ENCODE data around the gene EZH1. TPM values are rescaled to one million over a fixed set of nuclear protein-coding genes. Genes with fewer than 3 reads are reported as not detected.
"Not testable (repeated sequence)": the region's sequence is repeated elsewhere in the genome, so short reads cannot be mapped to it uniquely, and the experiment has no call there.

EZH1 gene
- total and polyA plus RNA-seq, 7 donors, result 5.3 to 68.1 (median 41.5) TPM

DNA sequence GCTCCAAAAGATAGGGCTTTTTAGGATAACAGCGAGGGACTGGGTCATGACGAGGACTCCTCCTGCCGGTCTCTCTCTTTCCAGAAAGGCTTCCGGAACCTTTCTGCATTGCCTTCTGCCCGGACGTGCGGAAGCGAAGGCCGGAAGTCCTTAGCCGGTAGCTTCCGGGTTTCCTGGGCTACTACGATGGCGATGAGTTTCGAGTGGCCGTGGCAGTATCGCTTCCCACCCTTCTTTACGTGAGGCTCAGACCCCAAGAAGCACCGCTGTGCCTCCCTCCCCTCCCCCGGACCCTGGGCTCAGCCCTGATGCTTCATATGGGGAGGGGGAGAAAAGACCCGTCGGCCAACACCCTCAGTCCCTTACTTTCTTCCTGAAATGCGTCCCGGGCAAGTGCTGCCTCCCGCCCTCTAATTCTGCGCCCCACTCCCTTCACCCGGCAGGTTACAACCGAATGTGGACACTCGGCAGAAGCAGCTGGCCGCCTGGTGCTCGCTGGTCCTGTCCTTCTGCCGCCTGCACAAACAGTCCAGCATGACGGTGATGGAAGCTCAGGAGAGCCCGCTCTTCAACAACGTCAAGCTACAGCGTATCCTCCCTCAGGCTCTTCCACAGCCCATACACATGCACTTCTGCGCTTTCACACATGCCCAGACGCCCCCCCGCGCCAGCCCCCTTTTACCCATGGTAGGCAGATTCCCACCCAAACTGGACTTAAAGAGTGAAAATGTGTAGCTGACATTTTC is 28.6 kb upstream of the EZH1 start, which contains the start of gene VPS25:
VPS25 (plus strand) TSS at position 160 of the 746 bp plus-strand sequence; CDS start at position 187, 27 bp downstream.
- intact Hi-C loops (cut with DNase I), result no loop called here
- peak; percentile 87 for DNase-seq
- Histone ChIP-seq H3K27me3 (no peaks in the 10 kb centered on the region), H3K4me1 (peaks cover 0 to 19% (median 14%) of the 10 kb centered on the region in 4 donors), H3K36me3 (peaks cover 0 to 37% (median 11%) of the 10 kb centered on the region in 4 donors), H3K4me3 (peak within 1 kb of the TSS; percentile 55 to 83 (median 68)), H3K27ac (peak within 1 kb of the TSS; percentile 74 to 87 (median 84)), H3K9me3 (no peaks in the 10 kb centered on the region)
- peak; percentile 68 to 88 (median 81) for TF ChIP-seq POLR2AphosphoS5 (IDR thresholded peaks at IDR 0.05)
- TF ChIP-seq POLR2A (IDR thresholded peaks at IDR 0.05), result peak; percentile 46 to 54
- TF ChIP-seq EP300 (IDR thresholded peaks at IDR 0.05), result no peak
- TF ChIP-seq, protein P1, sequence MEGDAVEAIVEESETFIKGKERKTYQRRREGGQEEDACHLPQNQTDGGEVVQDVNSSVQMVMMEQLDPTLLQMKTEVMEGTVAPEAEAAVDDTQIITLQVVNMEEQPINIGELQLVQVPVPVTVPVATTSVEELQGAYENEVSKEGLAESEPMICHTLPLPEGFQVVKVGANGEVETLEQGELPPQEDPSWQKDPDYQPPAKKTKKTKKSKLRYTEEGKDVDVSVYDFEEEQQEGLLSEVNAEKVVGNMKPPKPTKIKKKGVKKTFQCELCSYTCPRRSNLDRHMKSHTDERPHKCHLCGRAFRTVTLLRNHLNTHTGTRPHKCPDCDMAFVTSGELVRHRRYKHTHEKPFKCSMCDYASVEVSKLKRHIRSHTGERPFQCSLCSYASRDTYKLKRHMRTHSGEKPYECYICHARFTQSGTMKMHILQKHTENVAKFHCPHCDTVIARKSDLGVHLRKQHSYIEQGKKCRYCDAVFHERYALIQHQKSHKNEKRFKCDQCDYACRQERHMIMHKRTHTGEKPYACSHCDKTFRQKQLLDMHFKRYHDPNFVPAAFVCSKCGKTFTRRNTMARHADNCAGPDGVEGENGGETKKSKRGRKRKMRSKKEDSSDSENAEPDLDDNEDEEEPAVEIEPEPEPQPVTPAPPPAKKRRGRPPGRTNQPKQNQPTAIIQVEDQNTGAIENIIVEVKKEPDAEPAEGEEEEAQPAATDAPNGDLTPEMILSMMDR (IDR thresholded peaks at IDR 0.05), result no peak
- WGBS, 2 donors, result 1 to 3% methylated on average over 39 of the region's 39 CpGs

GRCh38 chr17:42772945-42773289 is 28.1 kb upstream of the EZH1 start:
- peaks cover 0 to 32% (median 8%) of the 10 kb centered on the region in 4 donors for H3K36me3 ChIP-seq
- DNase-seq, result no peak
- WGBS, 2 donors, result 4 to 5% methylated on average over 3 of the region's 3 CpGs
- H3K4me1 ChIP-seq, result peaks cover 0 to 19% (median 14%) of the 10 kb centered on the region in 4 donors
- peak overlapping the region; percentile 55 to 83 (median 68) for H3K4me3 ChIP-seq
- intact Hi-C loops (cut with DNase I), result no loop called here
- no peaks in the 10 kb centered on the region for H3K27me3 ChIP-seq
- peak overlapping the region; percentile 74 to 87 (median 84) for H3K27ac ChIP-seq
- H3K9me3 ChIP-seq, result no peaks in the 10 kb centered on the region
- TF ChIP-seq, protein P1 (IDR thresholded peaks at IDR 0.05), result no peak
- no peak for TF ChIP-seq POLR2AphosphoS5 (IDR thresholded peaks at IDR 0.05)

DNA sequence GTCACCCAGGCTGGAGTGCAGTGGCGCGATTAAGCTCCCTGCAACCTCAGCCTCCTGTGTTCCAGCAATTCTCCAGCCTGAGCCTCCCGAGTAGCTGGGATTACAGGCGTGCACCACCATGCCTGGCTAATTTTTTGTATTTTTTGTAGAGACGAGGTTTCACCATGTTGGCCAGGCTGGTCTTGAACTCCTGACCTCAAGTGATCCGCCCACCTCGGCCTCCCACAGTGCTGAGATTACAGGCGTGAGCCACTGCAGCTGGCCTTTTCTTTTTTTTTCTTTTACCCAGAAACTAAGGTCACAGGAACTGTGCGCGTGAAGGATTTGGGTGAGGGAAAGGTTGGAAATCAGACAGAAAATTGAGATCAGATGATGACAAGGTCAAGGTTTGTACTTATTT is 25.1 kb upstream of the EZH1 start:
- intact Hi-C loops (cut with DNase I); H3K27ac ChIP-seq; H3K9me3 ChIP-seq; H3K36me3 ChIP-seq; DNase-seq; H3K4me3 ChIP-seq; H3K27me3 ChIP-seq: not testable (repeated sequence)
- peaks cover 0 to 19% (median 14%) of the 10 kb centered on the region in 4 donors for H3K4me1 ChIP-seq
- 81 to 85% methylated on average over 10 of the region's 10 CpGs for WGBS, 2 donors

DNA sequence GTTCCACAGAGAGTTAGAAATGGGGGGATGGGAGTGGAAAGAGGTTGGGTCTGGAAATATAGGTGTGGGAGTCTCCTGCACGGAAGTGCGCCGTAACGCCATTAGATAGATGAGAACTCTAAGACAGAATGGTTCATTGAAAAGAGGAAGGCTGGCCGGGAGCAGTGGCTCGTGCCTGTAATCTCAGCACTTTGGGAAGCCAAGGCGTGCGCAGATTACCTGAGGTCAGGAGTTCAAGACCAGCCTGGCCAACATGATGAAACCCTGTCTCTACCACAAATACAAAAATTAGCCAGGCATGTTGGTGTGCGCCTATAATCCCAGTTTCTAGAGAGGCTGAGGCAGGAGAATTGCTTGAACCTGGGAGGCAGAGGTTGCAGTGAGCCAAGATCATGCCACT is 23.2 kb upstream of the EZH1 start:
- DNase-seq; H3K9me3 ChIP-seq; H3K4me3 ChIP-seq; H3K4me1 ChIP-seq; intact Hi-C loops (cut with DNase I); H3K27me3 ChIP-seq; H3K36me3 ChIP-seq; H3K27ac ChIP-seq: not testable (repeated sequence)
- WGBS, 2 donors, result 79% methylated on average over 9 of the region's 9 CpGs

- no peak for DNase-seq
- H3K27me3 ChIP-seq, result peaks cover 0 to 12% (median 3%) of the 10 kb centered on the region in 3 donors
- no peak overlapping the region for H3K27ac ChIP-seq
- no peaks in the 10 kb centered on the region for H3K36me3 ChIP-seq
- no peak overlapping the region for H3K4me3 ChIP-seq
- no peaks in the 10 kb centered on the region for H3K9me3 ChIP-seq
- TF ChIP-seq EP300 (IDR thresholded peaks at IDR 0.05), result no peak
- TF ChIP-seq, protein P1 (IDR thresholded peaks at IDR 0.05), result no peak
- no peak for TF ChIP-seq POLR2A (IDR thresholded peaks at IDR 0.05)
- TF ChIP-seq POLR2AphosphoS5 (IDR thresholded peaks at IDR 0.05), result no peak
- H3K4me1 ChIP-seq, result peaks cover 0 to 5% (median 2%) of the 10 kb centered on the region in 4 donors
- intact Hi-C loops (cut with DNase I), result no loop called here
Observed at GRCh38 chr17:42767512-42767911, 22.7 kb upstream of the EZH1 start.

DNA sequence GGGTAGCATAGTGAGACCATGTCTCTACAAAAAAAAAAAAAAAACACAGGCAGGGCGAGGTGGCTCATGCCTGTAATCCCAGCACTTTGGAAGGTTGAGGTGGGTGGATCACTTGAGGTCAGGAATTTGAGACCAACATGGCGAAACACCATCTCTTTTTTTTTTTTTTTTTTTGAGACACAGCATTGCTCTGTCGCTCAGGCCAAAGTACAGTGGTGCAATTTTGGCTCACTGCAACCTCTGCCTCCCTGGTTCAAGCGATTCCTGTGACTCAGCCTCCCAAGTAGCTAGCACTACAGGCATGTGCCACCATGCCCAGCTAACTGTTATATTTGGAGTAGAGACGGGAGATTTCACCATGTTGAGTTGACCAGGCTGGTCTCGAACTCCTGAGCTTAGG is 21.3 kb upstream of the EZH1 start:
- DNase-seq, result no peak
- 90 to 91% methylated on average over 6 of the region's 6 CpGs for WGBS, 2 donors
- Histone ChIP-seq H3K9me3 (no peaks in the 10 kb centered on the region), H3K27me3 (peaks cover 4 to 26% (median 11%) of the 10 kb centered on the region in 3 donors), H3K4me1 (peaks cover 0 to 13% (median 9%) of the 10 kb centered on the region in 4 donors), H3K4me3 (no peak overlapping the region), H3K27ac (no peak overlapping the region), H3K36me3 (no peaks in the 10 kb centered on the region)
- TF ChIP-seq POLR2A (IDR thresholded peaks at IDR 0.05) (no peak), EP300 (IDR thresholded peaks at IDR 0.05) (no peak), POLR2AphosphoS5 (IDR thresholded peaks at IDR 0.05) (no peak)
- TF ChIP-seq, protein P1 (IDR thresholded peaks at IDR 0.05), result no peak
- intact Hi-C loops (cut with DNase I), result no loop called here

Measured in sigmoid colon (tissue), 7 donors.